Liver (tissue), 4 donors: ENCODE measurements around the gene DHCR24. TPM values are rescaled to one million over a fixed set of nuclear protein-coding genes. Genes with fewer than 3 reads are reported as not detected.

Experiments used
- polyA plus RNA-seq, 2 donors: library from polyadenylated mRNA; stranded (reverse) in 1 of 2; unstranded in 1 of 2; fragments of 200-250 nt in 1 of 2; fragments of >200 nt in 1 of 2; fragmentation: Nextera tagmentation in 1 of 2; extraction: Ambion mirVana in 1 of 2; gene quantifications; one replicate each; pipeline versions ENCODE4 v1.2.1 to v1.2.3, GENCODE V29; 2013 to 2015
- total RNA-seq, 2 donors: library from RNA; depleted of rRNA; stranded (reverse); fragments of >200 nt; gene quantifications; one replicate each; pipeline ENCODE4 v1.2.3, GENCODE V29; 2014
- donor health status: healthy.
- donor health status: healthy.
- donor health status: healthy.

Gene DHCR24
- total and polyA plus RNA-seq, 4 donors: 271 to 815 (median 600) TPM

Other genes starting within 250 kb of the DHCR24 start
- gene MROH7, start 245.4 kb downstream of the DHCR24 start, total RNA-seq: 1 to 10 TPM in 1 of 2 donors, under 1 TPM in 1; 0.51 to 2.8 TPM
- gene MROH7, start 245.4 kb downstream of the DHCR24 start, polyA plus RNA-seq: under 1 TPM; 0.07 to 0.64 TPM
- gene TTC4, start 171.3 kb downstream of the DHCR24 start, total RNA-seq: 10 to 100 TPM in 1 of 2 donors, 1 to 10 TPM in 1; 9.0 to 10.9 TPM
- gene TTC4, start 171.3 kb downstream of the DHCR24 start, polyA plus RNA-seq: 1 to 10 TPM; 6.9 to 7.2 TPM
- gene PARS2, start 122.7 kb downstream of the DHCR24 start, total RNA-seq: 1 to 10 TPM; 3.1 to 3.4 TPM
- gene PARS2, start 122.7 kb downstream of the DHCR24 start, polyA plus RNA-seq: 1 to 10 TPM; 2.1 to 4.1 TPM
- 1 to 10 TPM; 2.2 to 3.5 TPM for gene TTC22, start 85.9 kb downstream of the DHCR24 start, total RNA-seq
- 1 to 10 TPM in 1 of 2 donors, under 1 TPM in 1; 0.96 to 2.5 TPM for gene TTC22, start 85.9 kb downstream of the DHCR24 start, polyA plus RNA-seq
- gene TMEM61, start 93.4 kb upstream of the DHCR24 start, total RNA-seq: not detected
- gene TMEM61, start 93.4 kb upstream of the DHCR24 start, polyA plus RNA-seq: not detected
- gene BSND, start 111.7 kb upstream of the DHCR24 start, total RNA-seq: under 1 TPM in 1 of 2 donors, not detected in 1; 0.14 TPM
- gene BSND, start 111.7 kb upstream of the DHCR24 start, polyA plus RNA-seq: not detected
- gene PCSK9, start 152.4 kb upstream of the DHCR24 start, total RNA-seq: 100 to 1,000 TPM in 1 of 2 donors, 10 to 100 TPM in 1; 68.2 to 112 TPM
- 10 to 100 TPM; 10.8 to 48.9 TPM for gene PCSK9, start 152.4 kb upstream of the DHCR24 start, polyA plus RNA-seq